ENCODE measurements around the gene GMCL1.
"Not testable (repeated sequence)": the region's sequence is repeated elsewhere in the genome, so short reads cannot be mapped to it uniquely, and the experiment has no call there.

The GMCL1 gene, protein sequence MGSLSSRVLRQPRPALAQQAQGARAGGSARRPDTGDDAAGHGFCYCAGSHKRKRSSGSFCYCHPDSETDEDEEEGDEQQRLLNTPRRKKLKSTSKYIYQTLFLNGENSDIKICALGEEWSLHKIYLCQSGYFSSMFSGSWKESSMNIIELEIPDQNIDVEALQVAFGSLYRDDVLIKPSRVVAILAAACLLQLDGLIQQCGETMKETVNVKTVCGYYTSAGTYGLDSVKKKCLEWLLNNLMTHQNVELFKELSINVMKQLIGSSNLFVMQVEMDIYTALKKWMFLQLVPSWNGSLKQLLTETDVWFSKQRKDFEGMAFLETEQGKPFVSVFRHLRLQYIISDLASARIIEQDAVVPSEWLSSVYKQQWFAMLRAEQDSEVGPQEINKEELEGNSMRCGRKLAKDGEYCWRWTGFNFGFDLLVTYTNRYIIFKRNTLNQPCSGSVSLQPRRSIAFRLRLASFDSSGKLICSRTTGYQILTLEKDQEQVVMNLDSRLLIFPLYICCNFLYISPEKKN

DNA sequence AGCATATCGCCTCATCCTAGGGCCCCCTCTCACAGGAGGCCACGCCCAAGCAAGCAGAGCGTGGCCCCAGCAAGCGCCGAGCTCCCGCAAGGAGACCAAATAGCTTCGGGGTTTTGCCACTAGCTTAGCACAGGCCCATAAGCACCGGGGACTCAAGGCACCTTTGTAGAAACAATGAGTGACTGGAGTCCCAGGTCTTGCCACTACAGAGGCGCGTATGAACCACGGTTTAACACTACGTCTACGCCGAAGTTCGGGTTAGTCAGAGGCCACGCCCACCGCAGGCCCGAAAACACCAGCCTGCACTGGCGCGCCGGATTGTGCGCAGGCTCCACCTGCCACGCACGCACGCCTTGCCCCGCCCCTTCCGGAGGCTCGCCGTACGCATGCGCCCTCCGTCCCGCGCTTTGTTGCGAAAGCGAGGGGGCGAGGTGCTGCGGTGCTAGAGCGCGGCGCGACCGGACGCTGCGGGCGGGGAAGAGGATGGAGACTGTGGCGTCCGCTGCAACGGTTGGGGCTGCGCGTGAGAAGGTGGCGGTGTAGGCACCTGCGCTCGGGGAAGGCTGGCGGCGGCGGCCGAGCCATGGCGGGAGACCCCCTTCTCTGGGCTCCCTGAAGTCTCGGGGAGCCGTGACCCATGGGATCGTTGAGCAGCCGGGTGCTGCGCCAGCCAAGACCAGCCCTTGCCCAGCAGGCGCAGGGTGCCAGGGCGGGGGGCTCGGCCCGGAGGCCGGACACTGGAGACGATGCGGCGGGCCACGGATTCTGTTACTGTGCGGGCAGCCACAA, at the start of gene GMCL1:
GMCL1 (plus strand) TSS at position 405 of the 789 bp plus-strand sequence; CDS start at position 638, 233 bp downstream.
- peak; percentile 97 for DNase-seq

DNA sequence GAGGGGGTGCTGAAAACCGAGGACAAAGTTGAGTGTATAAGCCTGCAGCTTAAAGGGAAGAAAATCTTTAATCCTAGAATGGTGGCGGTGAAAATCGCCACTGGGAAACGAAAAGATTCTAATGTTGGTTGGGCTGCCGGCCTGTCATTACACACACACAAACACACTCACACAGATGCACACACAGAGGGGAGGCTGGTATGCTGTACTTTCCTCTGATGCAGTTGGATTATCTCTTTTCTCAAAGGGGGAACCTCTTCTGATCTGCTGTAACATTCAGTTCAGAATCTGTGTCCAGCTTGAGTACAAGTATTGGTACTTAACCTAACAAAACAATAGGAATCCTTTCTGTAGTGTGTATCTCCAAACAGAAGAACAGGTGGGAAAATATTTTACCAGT, 48.5 kb upstream of the GMCL1 start:
- no peak for DNase-seq

DNA sequence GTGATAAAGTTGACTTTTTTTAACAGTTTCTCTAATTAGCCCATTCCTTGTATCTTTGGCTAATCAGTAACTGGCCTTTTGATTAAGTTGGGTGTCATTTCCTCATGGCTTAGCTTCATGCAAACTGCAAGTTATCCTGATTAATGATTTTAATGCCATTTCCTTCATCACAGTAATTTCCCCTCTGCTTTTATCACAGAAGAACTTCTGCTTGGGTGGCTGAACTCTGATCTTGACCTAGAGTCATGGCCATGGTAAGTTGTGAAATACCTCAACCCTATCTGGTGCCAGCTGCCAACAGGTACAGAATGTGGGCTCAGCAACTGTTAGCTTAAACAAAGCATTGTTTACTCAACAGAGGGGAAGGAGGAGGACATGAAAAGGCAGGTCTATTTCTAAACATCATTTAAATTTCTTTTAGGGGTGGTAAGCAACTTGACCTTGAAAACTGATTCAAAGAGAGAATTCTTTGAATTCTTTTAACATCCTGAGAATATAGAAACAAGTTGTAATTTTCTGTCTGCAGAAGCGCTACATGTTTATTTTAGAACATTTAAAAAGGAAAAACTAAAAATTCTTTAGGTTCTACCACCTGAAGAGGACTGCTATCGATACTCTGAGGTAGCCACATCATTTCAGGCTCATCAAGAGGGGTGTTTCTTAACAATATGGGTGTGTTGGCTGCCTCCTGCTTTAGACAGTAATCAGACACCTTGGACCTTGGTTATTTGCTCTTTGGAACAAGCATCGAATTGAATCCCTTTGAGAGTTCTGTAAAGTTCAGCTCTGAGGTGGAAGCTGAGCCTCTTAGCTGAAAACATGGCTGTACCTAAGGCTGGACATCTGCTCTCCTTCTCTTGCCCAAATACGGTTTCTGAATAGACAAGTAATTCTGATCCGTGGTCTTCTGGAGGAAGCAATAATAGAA, 47.9 kb upstream of the GMCL1 start:
- no peak for DNase-seq

DNA sequence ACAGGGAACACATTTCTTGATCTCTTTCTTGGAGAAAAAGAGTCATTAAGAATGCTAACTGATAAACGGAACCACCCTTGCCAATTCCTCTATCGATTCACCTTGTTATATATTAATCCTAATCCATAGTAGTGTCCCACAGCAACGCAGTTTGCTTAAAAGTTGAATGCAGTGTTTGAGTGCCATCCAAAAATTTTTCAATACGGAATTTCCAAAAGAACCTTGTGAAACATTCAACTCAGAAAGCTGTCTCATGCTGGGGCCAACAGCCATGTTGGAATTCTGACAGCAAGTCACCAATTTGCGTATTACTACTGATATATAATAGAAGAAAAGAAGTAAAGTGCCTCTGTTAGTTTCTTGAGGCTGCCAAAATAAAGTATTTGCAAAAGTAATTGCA, 45.2 kb upstream of the GMCL1 start:
- no peak for DNase-seq

DNA sequence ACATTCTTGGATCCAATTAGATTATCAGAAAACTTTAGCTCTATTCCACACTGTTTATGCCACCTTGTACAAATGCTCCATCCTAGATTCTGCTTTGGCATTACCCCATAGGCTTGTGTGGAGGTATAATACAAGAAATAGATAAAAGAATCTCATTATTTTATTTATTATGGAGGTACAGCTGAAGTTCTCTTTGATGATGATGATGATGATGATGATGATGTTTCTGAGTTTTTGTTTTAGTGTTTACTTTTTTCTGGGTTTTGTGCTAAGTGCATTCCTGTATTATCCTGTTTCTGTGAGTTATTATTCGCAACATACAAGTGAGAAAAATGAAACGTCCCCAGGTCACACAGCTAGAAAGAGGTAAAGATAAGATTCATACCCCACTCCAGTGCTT, 44.1 kb upstream of the GMCL1 start:
- DNase-seq = no peak

DNA sequence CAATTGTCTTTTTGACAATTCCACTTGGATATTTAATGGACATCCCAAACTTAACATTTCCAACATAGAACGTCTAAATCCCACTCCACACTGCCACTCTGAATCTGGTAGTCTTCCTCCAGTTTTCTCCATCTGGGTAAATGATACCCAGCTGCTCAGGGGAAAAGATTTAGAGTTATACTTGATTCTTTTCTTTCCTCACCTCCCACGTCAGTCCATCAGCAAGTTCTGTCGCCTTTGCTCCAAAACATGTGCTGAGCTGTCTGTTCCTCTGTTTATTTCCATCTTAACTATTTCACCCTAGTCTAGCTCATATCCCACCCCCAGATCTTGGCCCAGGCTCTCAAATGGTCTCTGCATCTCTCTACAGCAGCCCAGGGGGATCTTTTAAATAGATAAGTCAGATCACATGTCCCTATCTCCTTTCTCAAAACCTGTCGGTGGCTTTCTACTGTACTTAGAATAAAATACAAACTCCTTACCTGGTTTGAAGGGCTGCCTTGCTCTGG, 43.4 kb upstream of the GMCL1 start:
- no peak for DNase-seq

DNA sequence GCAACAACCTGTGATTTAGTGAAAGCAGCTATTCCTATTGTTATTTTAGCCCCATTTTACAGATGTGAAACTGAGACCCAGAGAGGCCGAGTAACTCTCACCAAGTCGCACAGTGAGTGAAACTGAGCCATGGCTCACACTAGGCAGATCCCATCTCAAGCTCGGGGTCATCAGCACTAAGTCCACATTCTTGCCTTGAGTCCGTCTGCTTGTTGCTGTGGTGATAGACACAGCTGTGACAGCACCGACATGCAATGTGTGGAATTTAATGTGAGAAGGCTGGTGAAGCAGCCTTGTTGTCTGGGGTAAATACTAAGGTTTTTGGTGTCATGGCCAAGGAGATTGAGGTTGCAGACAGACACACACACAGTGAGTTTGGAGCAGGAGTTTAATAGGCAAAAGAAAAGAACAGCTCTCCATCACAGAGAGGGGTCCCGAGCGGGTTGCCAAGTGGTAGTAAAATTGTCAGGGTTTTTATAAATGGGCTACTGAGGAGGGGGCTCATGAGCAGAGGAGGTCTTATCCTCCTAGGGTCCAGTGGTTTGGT, 40.2 kb upstream of the GMCL1 start:
- no peak for DNase-seq

DNA sequence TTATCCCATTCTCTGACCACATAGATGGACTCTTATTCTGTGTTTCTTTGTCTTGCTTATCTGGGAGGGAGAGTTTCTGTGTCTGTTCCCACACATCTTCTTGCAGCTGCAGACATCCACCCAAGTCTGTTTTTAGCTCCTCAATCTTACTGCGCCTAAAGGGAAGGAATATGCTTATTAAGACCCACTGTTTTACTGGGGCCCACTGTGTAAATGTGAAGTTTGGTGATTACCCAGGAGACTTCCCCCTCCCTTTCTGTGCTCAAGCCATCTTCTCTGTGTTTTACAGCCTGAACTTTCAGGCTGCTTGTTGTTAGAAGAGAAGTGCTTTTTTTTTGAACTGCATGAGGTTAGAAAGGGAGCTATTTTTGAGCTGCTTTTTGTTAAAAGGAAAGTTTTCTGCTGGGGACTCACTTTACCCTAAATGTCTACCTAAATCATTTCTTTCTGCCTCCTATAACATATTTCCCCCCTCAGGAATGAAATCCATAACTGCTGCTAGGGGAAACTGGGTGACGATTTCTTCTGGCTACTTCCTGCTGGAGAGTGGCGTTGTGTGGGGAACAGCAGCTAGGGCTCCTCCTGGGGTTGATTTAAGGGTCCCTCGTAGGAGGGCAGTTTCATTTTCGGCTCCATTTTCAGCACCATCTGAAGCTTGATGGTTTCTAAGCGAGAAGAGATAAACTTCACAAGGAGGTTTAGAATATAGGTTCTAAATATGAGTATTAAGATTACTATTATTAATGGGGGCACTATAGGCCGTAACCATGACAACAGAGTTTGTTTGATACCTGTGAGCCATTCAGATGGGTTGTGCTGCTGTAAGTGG, 39.5 kb upstream of the GMCL1 start:
- DNase-seq = no peak

DNA sequence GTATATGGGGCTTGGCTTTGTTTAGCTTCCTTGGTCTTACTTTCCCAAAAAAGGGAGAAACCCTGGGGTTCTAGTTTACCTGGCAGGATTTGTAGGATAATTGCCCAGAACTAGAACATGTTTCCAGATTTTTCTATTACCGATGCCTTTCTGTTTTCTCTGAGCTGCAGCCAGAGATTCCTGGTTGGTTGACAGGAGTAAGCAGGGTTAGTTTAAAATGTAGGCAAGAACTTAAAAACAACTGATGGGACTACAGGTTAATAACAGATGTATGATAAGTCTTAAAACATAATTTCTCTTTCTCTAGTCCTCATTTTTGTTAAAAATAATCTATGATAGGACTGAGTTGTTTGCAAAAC, 38.9 kb upstream of the GMCL1 start:
- no peak for DNase-seq

DNA sequence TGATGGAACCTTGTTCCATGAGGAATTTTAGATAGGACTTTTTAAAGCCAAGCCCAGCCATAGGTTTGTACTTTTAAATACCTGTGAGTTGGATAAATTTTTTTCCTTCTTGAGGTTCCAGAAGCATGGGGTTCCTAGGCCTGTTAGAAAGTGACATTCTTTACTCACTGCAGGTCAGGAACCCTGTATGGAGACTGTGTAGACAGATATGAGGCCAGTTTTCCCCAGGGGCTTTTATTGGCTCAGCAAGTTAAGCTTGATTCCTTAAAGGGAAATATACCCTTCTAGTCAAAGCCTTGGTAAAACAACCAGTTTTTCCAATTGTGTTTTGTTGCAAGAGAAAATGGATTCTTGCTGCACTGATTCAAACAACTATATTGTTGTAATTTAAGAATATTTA, 38.4 kb upstream of the GMCL1 start:
- DNase-seq = no peak

DNA sequence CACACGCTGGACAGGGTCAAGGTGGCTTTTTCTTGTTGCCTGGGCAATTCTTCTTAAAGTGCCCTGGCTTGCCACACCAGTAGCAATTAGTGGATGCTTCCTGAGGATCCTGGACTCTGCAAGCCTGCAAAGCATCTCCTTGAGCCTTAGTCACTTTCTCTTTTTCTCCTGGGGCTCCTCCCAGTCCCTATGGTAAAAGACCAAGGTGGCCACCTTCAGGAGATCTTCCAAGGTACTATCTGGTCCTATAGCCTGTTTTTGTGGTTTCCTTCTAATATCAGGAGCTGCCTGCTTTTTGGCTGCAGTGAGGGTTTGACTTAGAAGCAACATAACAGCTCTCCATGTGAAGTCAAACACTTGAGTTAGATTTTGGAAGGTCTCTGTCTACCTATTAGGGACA, 33.3 kb upstream of the GMCL1 start:
- no peak for DNase-seq

DNA sequence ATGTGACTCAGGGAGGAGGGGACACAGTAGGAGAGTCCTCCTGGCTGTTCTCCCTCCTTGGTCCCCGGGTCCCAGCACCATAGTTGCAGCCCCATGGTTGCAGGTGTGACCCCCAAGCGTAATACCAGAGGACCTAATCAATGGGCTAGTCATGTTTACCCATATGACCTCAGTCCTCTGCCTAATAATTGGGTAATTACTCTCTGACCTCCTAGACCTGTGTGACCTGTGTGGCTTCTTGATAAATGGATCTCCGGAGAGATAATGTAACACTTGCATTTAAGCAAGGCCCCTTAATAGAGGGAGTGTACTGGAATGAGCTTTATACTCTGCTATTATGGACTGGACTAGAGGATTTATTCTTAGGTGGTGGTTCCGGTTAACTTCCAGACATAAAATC, 32.2 kb upstream of the GMCL1 start:
- DNase-seq = no peak

DNA sequence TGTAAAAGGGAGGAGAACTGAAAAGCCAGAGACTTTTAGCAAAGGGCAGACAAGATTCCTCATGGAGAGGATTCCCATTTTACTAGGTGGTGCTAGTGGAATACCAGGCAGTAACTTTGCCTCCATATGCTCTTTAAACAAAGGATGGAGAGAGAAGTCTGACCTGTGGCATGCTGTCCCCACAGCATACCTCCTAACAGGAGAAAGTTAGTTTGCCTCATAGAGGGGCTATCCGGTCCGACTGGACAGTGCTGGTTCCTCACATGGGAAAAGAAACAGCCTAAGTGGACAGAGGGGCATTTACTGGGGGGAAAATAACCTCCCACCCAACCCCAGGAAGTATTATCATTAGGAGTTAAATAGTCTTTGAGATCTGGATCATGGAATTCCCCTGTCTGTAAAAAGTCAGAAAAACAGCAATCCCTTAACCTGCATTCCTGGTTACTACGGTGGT, 31.6 kb upstream of the GMCL1 start:
- no peak for DNase-seq

DNA sequence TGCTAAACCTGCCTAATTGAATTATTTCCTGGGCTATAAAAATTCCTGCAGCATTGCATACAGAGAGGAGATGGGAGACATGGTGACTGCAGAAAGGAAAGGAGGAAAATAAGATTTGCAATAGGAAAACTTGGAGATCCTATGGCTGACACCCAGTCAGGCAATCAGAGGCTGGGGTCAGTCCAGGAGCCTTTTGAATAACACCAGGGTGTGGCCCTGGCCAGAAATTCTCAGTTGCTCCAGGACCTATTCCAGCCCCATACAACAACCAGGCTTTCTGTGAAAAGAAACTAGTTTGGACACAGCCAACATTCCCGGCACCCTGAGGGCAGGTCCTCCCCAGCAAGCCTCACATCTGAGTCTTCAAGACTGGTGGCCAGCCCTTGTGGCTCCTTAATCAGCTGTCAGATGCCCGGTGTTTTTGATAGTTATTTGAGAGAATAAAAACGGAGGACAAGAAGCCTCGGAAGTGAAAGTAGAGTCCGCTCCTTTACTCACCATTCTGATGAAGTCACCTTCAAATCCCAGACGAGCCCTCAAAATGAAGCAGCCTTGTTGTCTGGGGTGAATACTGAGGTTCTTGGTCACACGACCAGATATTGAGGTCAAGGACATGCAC, 31.1 kb upstream of the GMCL1 start:
- DNase-seq = no peak

DNA sequence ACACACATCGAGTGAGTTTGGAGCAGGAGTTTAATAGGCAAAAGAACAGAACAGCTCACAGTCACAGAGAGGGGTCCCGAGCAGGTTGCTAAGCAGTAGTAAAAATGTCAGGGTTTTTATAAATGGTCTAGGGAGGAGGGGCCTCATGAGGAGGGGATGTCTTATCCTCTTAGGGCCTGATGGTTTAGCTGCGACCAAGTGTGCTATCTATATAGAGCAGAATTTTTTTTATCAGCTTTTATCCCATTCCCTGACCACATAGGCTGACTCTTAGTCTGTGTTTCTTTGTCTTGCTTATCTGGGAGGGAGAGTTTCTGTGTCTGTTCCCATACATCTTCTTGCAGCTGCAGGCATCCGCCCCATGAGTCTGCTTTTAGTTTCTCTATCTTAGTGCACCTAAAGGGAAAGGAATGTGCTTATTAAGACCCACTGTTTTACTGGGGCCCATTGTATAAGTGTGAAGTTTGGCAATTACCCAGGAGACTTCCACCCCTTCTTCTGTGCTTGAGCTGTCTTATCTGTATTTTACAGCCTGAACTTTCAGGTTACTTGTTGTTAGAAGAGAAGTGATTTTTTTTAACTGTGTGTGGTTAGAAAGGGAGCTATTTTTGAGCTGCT, 30.4 kb upstream of the GMCL1 start:
- no peak for DNase-seq

DNA sequence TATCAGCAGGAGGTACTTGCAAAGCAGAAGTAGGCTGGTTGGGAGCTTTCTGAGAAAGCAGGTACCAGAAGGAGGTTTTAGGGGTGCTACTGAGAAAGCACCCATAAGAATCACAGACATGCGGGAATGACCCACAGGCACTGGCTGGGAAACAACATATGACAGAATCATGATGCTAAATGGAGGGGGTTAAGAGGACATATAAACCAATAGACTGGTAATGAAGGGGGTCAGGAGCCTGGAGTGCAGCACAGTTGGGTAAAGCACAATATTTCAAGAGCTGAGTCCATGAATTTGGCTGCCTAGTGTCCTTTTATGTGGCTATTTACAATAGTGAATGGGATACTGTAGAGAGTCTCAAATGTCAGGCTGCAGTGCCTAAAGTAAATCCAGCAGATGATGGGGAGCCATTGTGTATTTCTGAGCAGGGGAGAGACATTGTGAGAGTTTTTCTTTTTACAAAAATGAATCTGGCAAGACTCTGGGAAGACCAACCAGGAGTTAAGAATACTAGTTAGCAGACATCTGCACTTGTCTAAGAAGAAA, 27.6 kb upstream of the GMCL1 start:
- DNase-seq = no peak

DNA sequence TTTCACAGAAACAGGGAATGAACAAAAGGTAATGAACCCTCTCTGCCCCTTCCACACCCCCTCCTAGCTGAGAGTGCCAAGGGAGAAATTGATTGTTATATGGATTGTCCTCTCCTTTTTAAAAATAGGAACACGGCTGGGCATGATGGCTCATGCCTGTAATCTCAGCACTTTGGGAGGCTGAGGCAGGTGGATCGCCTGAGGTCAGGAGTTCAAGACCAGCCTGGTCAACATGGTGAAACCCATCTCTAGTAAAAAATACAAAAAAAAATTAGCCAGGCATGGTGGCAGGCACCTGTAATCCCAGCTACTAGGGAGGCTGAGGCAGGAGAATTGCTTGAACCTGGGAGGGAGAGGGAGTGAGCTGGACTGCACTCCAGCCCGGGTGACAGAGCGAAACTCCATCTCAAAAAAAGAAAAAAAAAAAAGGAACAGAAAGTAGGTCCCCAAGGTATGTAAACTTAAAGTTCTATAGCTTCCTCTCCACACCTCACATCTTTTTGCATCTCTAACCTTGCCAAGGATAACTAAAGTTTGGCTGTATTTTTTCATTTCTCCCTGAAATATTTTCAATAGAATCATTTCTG, 26.6 kb upstream of the GMCL1 start:
- not testable (repeated sequence) for DNase-seq

DNA sequence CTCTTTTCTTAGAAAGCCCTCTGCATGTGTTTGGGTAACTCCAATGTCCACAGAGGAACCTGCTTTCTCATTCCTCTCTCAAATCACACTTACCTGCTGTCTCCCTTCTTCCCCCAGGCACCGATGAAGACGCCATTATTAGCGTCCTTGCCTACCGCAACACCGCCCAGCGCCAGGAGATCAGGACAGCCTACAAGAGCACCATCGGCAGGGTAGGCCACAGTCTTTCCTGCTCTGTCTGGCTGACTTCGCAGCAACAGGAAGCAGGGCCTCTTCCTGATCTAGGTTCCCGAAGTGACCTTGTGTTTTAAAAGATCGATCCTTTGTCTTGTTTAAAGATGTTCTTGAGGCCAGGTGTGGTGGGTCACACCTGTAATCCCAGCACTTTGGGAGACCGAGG, 25.0 kb upstream of the GMCL1 start:
- no peak for DNase-seq

DNA sequence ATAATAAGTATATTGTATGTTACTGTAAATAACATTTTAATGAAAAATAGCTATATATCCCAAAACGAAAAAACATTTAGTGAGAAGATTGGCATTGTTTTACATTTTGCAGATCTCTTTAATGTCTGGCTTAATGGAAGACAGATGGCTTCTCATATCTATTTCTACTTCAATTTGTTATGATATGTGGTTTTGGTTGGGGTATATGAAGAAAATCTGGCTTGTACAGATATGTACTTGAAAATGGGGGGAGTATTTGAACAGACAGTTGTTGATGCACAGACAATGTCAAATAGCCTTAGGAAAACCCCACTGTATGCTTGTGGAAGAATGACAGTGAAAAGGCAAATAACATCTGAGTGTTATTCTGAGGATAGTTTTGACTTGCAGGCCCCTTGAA, 23.6 kb upstream of the GMCL1 start:
- DNase-seq = no peak
